Keratinocyte (primary cell): ENCODE measurements around the gene PEX1.

Experiments
- EZH2 ChIP-seq: IDR thresholded peaks from one replicate; pipeline ENCODE4 v1.6.1; 2012; ENCODE audit warnings: inconsistent platforms, mild to moderate bottlenecking, low read length, moderate library complexity
- TF ChIP-seq, protein P1 (sequence below), 3 experiments: IDR thresholded peaks in 1 of 3; conservative IDR thresholded peaks in 1 of 3; optimal IDR thresholded peaks in 1 of 3; 2 replicates in 2 of 3; 3 replicates in 1 of 3; pipeline versions ENCODE3 to v1.5.1; 2011; ENCODE audit warnings: low read length in 3 of 3, mild to moderate bottlenecking in 3 of 3, moderate library complexity in 2 of 3, control low read depth in 1 of 3, inconsistent platforms in 1 of 3; ENCODE audit not compliant: insufficient read depth in 2 of 3; ENCODE audit errors: extremely low read depth in 1 of 3

DNA sequence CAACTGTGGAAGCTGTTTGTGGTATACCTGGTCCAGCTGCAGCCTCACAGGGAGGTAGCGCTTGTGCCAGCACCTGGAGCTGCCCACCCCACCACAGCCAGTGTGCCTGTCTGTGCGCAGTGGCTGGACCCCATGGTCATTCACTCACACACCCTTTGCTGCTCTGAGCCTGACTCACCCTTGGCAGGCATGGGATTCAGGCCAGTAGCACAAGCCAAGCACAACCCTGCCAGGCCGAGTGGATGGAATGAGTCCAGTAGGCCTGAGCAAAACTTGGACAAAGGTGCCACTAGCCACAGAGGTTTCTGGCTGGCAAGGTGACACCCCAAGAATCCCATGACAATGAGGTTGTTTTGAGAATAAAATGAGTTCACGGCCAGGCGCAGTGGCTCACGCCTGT lies 19.3 kb upstream of the PEX1 start:
- TF ChIP-seq, protein P1, sequence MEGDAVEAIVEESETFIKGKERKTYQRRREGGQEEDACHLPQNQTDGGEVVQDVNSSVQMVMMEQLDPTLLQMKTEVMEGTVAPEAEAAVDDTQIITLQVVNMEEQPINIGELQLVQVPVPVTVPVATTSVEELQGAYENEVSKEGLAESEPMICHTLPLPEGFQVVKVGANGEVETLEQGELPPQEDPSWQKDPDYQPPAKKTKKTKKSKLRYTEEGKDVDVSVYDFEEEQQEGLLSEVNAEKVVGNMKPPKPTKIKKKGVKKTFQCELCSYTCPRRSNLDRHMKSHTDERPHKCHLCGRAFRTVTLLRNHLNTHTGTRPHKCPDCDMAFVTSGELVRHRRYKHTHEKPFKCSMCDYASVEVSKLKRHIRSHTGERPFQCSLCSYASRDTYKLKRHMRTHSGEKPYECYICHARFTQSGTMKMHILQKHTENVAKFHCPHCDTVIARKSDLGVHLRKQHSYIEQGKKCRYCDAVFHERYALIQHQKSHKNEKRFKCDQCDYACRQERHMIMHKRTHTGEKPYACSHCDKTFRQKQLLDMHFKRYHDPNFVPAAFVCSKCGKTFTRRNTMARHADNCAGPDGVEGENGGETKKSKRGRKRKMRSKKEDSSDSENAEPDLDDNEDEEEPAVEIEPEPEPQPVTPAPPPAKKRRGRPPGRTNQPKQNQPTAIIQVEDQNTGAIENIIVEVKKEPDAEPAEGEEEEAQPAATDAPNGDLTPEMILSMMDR (optimal IDR thresholded peaks at IDR 0.05 in 1 of 3, IDR thresholded peaks at IDR 0.05 in 1 of 3, conservative IDR thresholded peaks at IDR 0.05 in 1 of 3; ENCODE audit: extremely low read depth in 1 of 3, insufficient read depth in 2 of 3, low read length in 3 of 3): no peak
- no peak for TF ChIP-seq EZH2
